C4-2B (cell line): ENCODE data around the gene ITGB3BP.

Experiments used
- H3K27ac ChIP-seq: fragments of 450-650 bp; 2 replicates; pipeline ENCODE4 v1.5.1; 2017
- CTCF ChIP-seq: fragments of 450-650 bp; conservative IDR thresholded peaks from 2 replicates; pipeline ENCODE4 v1.5.1; 2017; ENCODE audit warnings: mild to moderate bottlenecking
- ZFX ChIP-seq: fragments of 450-650 bp; IDR thresholded peaks from 2 replicates; pipeline ENCODE4 v1.6.1; 2017

ITGB3BP gene

GRCh38 chr1:63509718-63510117, 13.3 kb downstream of the ITGB3BP start:
- TF ChIP-seq CTCF (no peak), ZFX (no peak)
- no peak overlapping the region for H3K27ac ChIP-seq

GRCh38 chr1:63506782-63507181, 16.2 kb downstream of the ITGB3BP start:
- no peak for TF ChIP-seq ZFX
- TF ChIP-seq CTCF, result no peak
- no peak overlapping the region for H3K27ac ChIP-seq

- no peak overlapping the region for H3K27ac ChIP-seq
- TF ChIP-seq ZFX (no peak), CTCF (no peak)
Measured at GRCh38 chr1:63501256-63501655, 21.8 kb downstream of the ITGB3BP start.

- H3K27ac ChIP-seq, result no peak overlapping the region
Measured at GRCh38 chr1:63498106-63498505, 24.9 kb downstream of the ITGB3BP start.

GRCh38 chr1:63497577-63497976, 25.4 kb downstream of the ITGB3BP start:
- H3K27ac ChIP-seq, result no peak overlapping the region
- no peak for TF ChIP-seq CTCF
- TF ChIP-seq ZFX, result no peak

More at GRCh38 chr1:63498106-63498505, 24.9 kb downstream of the ITGB3BP start:
- TF ChIP-seq ZFX, result no peak
- TF ChIP-seq CTCF, result no peak

GRCh38 chr1:63487336-63488065, 35.5 kb downstream of the ITGB3BP start:
- TF ChIP-seq CTCF, result no peak
- no peak for TF ChIP-seq ZFX
- H3K27ac ChIP-seq, result no peak overlapping the region

- TF ChIP-seq ZFX (no peak), CTCF (no peak)
- H3K27ac ChIP-seq, result no peak overlapping the region
Measured at GRCh38 chr1:63486629-63487028, 36.4 kb downstream of the ITGB3BP start.
